Neuronal stem cell (in vitro differentiated cells): ENCODE data around the gene CCNG2.

Experiments
- DNase-seq: peaks from one replicate; pipeline ENCODE4 v3.0.0-alpha.2; 2013; ENCODE audit warnings: low spot score
- H2AFZ ChIP-seq: one replicate; pipeline ENCODE4 v1.6.1; 2013; ENCODE audit warnings: mild to moderate bottlenecking, low read length, inconsistent platforms
- H2AK5ac ChIP-seq: 2 replicates; pipeline ENCODE4 v1.6.1; 2013; ENCODE audit warnings: low read depth, mild to moderate bottlenecking, inconsistent platforms, low read length, moderate library complexity, mixed read lengths
- H2BK120ac ChIP-seq: 2 replicates; pipeline ENCODE4 v1.6.1; 2013; ENCODE audit warnings: low read depth, mild to moderate bottlenecking, inconsistent platforms, low read length, moderate library complexity, mixed read lengths
- H2BK12ac ChIP-seq: one replicate; pipeline ENCODE4 v1.6.1; 2013; ENCODE audit warnings: low read length, inconsistent platforms
- H2BK15ac ChIP-seq: 2 replicates; pipeline ENCODE4 v1.6.1; 2013; ENCODE audit warnings: mild to moderate bottlenecking, low read length, inconsistent platforms, mixed read lengths
- H2BK5ac ChIP-seq: one replicate; pipeline ENCODE4 v1.6.1; 2013; ENCODE audit warnings: inconsistent platforms, mild to moderate bottlenecking, low read length, moderate library complexity
- H3K14ac ChIP-seq: one replicate; pipeline ENCODE4 v1.6.1; 2013; ENCODE audit warnings: low read length, inconsistent platforms
- H3K18ac ChIP-seq: 2 replicates; pipeline ENCODE4 v1.6.1; 2013; ENCODE audit warnings: low read length, inconsistent platforms
- H3K23ac ChIP-seq: 2 replicates; pipeline ENCODE4 v1.6.1; 2013; ENCODE audit warnings: low read depth, mild to moderate bottlenecking, mixed read lengths, low read length, inconsistent platforms; ENCODE audit not compliant: poor library complexity
- H3K27ac ChIP-seq: replicated peaks from 3 replicates; pipeline ENCODE4 v1.5.1; 2013; ENCODE audit warnings: low read length, inconsistent platforms
- H3K27me3 ChIP-seq, 3 experiments: 2 replicates each; pipeline ENCODE4 v1.6.1; 2013; ENCODE audit warnings: low read length in 3 of 3, mild to moderate bottlenecking in 2 of 3, inconsistent platforms in 1 of 3, low read depth in 1 of 3, mixed read lengths in 1 of 3, moderate library complexity in 1 of 3; ENCODE audit not compliant: control insufficient read depth in 3 of 3, insufficient read depth in 3 of 3
- H3K36me3 ChIP-seq, 2 donors: replicated peaks in 1 of 2; 2 replicates each; pipeline ENCODE4 v1.6.1; 2013; ENCODE audit warnings: low read length in 2 of 2; ENCODE audit not compliant: control insufficient read depth in 2 of 2, insufficient read depth in 2 of 2
- H3K4ac ChIP-seq: 2 replicates; pipeline ENCODE4 v1.6.1; 2013; ENCODE audit warnings: inconsistent platforms, mild to moderate bottlenecking, low read length, moderate library complexity
- H3K4me1 ChIP-seq, 2 donors: 1 replicate in 1 of 2; 2 replicates in 1 of 2; pipeline ENCODE4 v1.6.1; 2013; ENCODE audit warnings: low read length in 2 of 2, low read depth in 1 of 2; ENCODE audit not compliant: control insufficient read depth in 2 of 2, insufficient read depth in 1 of 2
- H3K4me2 ChIP-seq: one replicate; pipeline ENCODE4 v1.6.1; 2013; ENCODE audit warnings: mild to moderate bottlenecking, low read length, inconsistent platforms; ENCODE audit not compliant: insufficient read depth, poor library complexity, severe bottlenecking
- H3K4me3 ChIP-seq, 2 donors: 2 replicates each; pipeline ENCODE4 v1.5.1; 2013; ENCODE audit warnings: low read length in 2 of 2, mild to moderate bottlenecking in 2 of 2, inconsistent platforms in 1 of 2, moderate library complexity in 1 of 2
- H3K79me1 ChIP-seq: one replicate; pipeline ENCODE4 v1.6.1; 2013; ENCODE audit warnings: low read depth, mild to moderate bottlenecking, inconsistent platforms, low read length, moderate library complexity
- H3K9ac ChIP-seq: one replicate; pipeline ENCODE4 v1.6.1; 2013; ENCODE audit warnings: mild to moderate bottlenecking, low read depth, low read length, inconsistent platforms; ENCODE audit not compliant: poor library complexity
- H3K9me3 ChIP-seq, 2 donors: replicated peaks in 1 of 2; 2 replicates each; pipeline versions ENCODE3 to v1.6.1; 2013; ENCODE audit warnings: low read length in 2 of 2, mild to moderate bottlenecking in 2 of 2, inconsistent platforms in 1 of 2, low read depth in 1 of 2, mixed read lengths in 1 of 2, moderate library complexity in 1 of 2; ENCODE audit not compliant: control insufficient read depth in 2 of 2, insufficient read depth in 1 of 2
- H4K8ac ChIP-seq: one replicate; pipeline ENCODE4 v1.6.1; 2013; ENCODE audit warnings: low read depth, mild to moderate bottlenecking, inconsistent platforms, low read length, moderate library complexity
- H4K91ac ChIP-seq: one replicate; pipeline ENCODE4 v1.6.1; 2013; ENCODE audit warnings: low read length, low read depth, mild to moderate bottlenecking, inconsistent platforms; ENCODE audit not compliant: poor library complexity
- WGBS, 2 donors: extraction: QIAGEN DNeasy Blood & Tissue Kit; methylation state at CpG; one replicate each; pipeline ENCODE4 v1.1.7; 2013; ENCODE audit warnings: missing lambda C conversion rate in 2 of 2, mixed read lengths in 1 of 2; ENCODE audit not compliant: insufficient read length in 2 of 2, insufficient replicate concordance in 1 of 2; ENCODE audit errors: extremely low coverage in 2 of 2; 5-methylcytosine and 5-hydroxymethylcytosine counted together

Gene CCNG2

DNA sequence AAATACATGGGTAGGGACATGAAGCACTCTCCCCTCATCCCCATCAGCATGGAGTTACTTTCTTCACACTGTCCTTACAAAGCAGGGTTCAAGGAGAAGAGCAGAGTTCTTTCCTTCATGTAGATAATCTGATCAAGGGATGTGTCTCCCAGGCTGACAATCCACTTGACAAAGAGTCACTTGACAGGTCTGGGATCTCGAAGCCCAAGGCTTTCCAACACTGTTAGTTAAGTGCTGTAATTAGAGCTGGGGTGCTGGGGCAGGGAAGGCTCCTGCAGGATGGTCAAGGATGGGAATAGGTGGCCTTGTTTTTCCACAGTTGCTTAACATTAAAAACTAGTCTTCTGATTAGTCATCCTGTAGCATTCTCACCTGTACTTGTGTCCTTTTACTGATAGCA lies 38.0 kb downstream of the CCNG2 start:
- Histone ChIP-seq H4K91ac (no peak overlapping the region), H2AK5ac (no peak overlapping the region), H3K36me3 (no peaks in the 10 kb centered on the region), H3K4me1 (no peaks in the 10 kb centered on the region), H4K8ac (no peak overlapping the region), H3K4ac (no peak overlapping the region), H2BK5ac (no peak overlapping the region), H2AFZ (no peak overlapping the region), H3K27me3 (no peaks in the 10 kb centered on the region), H3K4me2 (no peak overlapping the region), H3K18ac (no peak overlapping the region), H3K27ac (no peak overlapping the region), H3K14ac (no peak overlapping the region), H3K23ac (no peak overlapping the region), H3K79me1 (no peaks in the 10 kb centered on the region), H3K9me3 (no peaks in the 10 kb centered on the region), H3K4me3 (no peak overlapping the region), H2BK120ac (no peak overlapping the region), H3K9ac (no peak overlapping the region), H2BK12ac (no peak overlapping the region), H2BK15ac (no peak overlapping the region)
- no CpG with 5 or more reads among the region's 1 CpG for WGBS, 2 donors
- no peak for DNase-seq

DNA sequence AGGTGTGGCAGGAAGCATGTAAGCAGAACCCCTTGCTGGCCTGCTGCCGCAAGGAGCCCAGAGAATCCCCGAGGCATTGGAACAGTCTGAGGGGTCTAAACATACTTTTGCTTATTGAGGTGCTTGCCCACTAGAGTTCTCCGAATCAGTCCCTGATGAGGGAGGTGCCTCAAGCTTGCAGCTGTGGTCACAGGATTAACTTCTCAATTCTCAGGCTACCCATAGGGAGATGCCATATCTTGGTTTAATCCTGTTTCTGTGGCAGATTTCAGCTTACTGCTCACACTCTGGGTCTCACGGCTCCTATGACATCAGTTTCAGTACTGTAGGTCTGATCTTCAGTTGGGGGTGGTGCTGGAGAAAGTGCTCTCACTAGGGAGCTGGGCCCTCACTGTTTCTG lies 39.9 kb downstream of the CCNG2 start:
- H3K14ac ChIP-seq: no peak overlapping the region
- no CpG with 5 or more reads among the region's 4 CpGs for WGBS, 2 donors

DNA sequence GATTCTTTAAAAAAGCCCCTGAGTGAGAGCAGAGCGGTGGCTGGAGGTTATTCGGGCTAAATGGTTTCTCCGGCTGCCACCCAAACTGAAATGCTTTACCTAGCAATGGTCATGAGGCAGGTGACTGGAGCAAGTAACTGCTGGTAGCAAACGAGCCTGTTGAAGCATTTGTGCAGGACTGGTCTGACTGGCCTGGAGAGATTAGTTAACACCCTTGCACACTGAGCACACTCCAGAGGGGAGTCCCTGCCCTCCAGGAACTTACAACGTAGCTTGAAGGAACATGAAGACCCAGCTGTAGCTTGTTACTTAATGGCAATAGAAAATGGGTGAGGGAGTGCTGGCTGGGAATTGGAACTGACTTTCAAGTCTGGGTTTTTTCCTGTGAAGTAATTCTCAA lies 40.4 kb downstream of the CCNG2 start:
- no peak overlapping the region for H2BK120ac ChIP-seq
- H2BK15ac ChIP-seq: no peak overlapping the region
- no peak overlapping the region for H3K23ac ChIP-seq
- no peaks in the 10 kb centered on the region for H3K79me1 ChIP-seq
- H2AK5ac ChIP-seq: no peak overlapping the region
- H4K91ac ChIP-seq: no peak overlapping the region
- no peak overlapping the region for H3K4me2 ChIP-seq
- H3K27ac ChIP-seq: no peak overlapping the region
- no peak overlapping the region for H4K8ac ChIP-seq
- H2BK12ac ChIP-seq: no peak overlapping the region
- H2AFZ ChIP-seq: no peak overlapping the region
- no peak overlapping the region for H3K4ac ChIP-seq
- H3K9ac ChIP-seq: no peak overlapping the region
- H3K27me3 ChIP-seq: no peaks in the 10 kb centered on the region
- WGBS, 2 donors: no CpG with 5 or more reads among the region's 5 CpGs
- no peak overlapping the region for H2BK5ac ChIP-seq
- DNase-seq: no peak
- no peak overlapping the region for H3K18ac ChIP-seq
- no peaks in the 10 kb centered on the region for H3K9me3 ChIP-seq
- H3K4me1 ChIP-seq: no peaks in the 10 kb centered on the region
- no peak overlapping the region for H3K14ac ChIP-seq
- no peaks in the 10 kb centered on the region for H3K36me3 ChIP-seq
- H3K4me3 ChIP-seq: no peak overlapping the region

More for the DNA sequence above, 39.9 kb downstream of the CCNG2 start:
- H3K4me3 ChIP-seq: no peak overlapping the region
- H4K91ac ChIP-seq: no peak overlapping the region
- no peak overlapping the region for H2BK5ac ChIP-seq
- H3K23ac ChIP-seq: no peak overlapping the region
- H2AFZ ChIP-seq: no peak overlapping the region
- H4K8ac ChIP-seq: no peak overlapping the region
- H3K36me3 ChIP-seq: no peaks in the 10 kb centered on the region
- no peak for DNase-seq
- H2AK5ac ChIP-seq: no peak overlapping the region
- no peak overlapping the region for H2BK120ac ChIP-seq
- H3K4me1 ChIP-seq: no peaks in the 10 kb centered on the region
- no peak overlapping the region for H2BK15ac ChIP-seq
- H3K18ac ChIP-seq: no peak overlapping the region
- no peaks in the 10 kb centered on the region for H3K9me3 ChIP-seq
- no peak overlapping the region for H3K4me2 ChIP-seq
- H3K79me1 ChIP-seq: no peaks in the 10 kb centered on the region
- no peaks in the 10 kb centered on the region for H3K27me3 ChIP-seq
- no peak overlapping the region for H2BK12ac ChIP-seq
- no peak overlapping the region for H3K9ac ChIP-seq
- H3K4ac ChIP-seq: no peak overlapping the region
- H3K27ac ChIP-seq: no peak overlapping the region

DNA sequence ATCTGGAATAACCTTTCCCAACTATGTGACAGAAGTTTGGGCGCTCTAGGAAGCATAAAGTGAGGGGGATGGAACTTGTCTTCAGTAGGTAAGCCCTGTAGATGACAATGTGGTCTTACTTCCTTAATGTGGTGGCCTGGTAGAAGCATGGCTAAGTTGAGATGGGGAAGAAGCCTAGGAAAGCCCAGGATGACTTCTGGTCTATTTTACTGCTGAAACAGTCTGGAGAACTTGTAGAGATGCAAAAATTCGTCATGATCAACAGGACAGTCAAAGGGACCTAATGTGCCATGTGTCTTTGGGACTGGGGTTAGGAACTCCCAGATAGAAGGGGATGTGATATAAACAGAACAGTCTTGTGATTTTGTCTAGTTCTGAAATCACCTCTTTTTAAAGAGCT lies 40.8 kb downstream of the CCNG2 start:
- H3K9ac ChIP-seq: no peak overlapping the region
- H4K91ac ChIP-seq: no peak overlapping the region
- no peaks in the 10 kb centered on the region for H3K36me3 ChIP-seq
- H2BK15ac ChIP-seq: no peak overlapping the region
- WGBS, 2 donors: no CpG with 5 or more reads among the region's 2 CpGs
- no peak overlapping the region for H3K27ac ChIP-seq
- no peak overlapping the region for H3K4me3 ChIP-seq
- no peak overlapping the region for H3K4ac ChIP-seq
- no peak overlapping the region for H3K18ac ChIP-seq
- no peaks in the 10 kb centered on the region for H3K9me3 ChIP-seq
- H3K27me3 ChIP-seq: no peaks in the 10 kb centered on the region
- no peak overlapping the region for H2BK12ac ChIP-seq
- no peak overlapping the region for H2BK5ac ChIP-seq
- no peaks in the 10 kb centered on the region for H3K79me1 ChIP-seq
- no peak overlapping the region for H3K4me2 ChIP-seq
- H2BK120ac ChIP-seq: no peak overlapping the region
- no peak overlapping the region for H4K8ac ChIP-seq
- H3K4me1 ChIP-seq: no peaks in the 10 kb centered on the region
- H3K23ac ChIP-seq: no peak overlapping the region
- no peak overlapping the region for H2AK5ac ChIP-seq
- no peak for DNase-seq
- H3K14ac ChIP-seq: no peak overlapping the region
- no peak overlapping the region for H2AFZ ChIP-seq
